NCI-H226 (cell line): ENCODE measurements around the gene BMPR1A.
"Not testable (repeated sequence)": the region's sequence is repeated elsewhere in the genome, so short reads cannot be mapped to it uniquely, and the experiment has no call there.

ENCODE experiments used
- DNase-seq: peaks from one replicate; pipeline ENCODE4 v3.0.0-alpha.2; 2015

BMPR1A gene

DNA sequence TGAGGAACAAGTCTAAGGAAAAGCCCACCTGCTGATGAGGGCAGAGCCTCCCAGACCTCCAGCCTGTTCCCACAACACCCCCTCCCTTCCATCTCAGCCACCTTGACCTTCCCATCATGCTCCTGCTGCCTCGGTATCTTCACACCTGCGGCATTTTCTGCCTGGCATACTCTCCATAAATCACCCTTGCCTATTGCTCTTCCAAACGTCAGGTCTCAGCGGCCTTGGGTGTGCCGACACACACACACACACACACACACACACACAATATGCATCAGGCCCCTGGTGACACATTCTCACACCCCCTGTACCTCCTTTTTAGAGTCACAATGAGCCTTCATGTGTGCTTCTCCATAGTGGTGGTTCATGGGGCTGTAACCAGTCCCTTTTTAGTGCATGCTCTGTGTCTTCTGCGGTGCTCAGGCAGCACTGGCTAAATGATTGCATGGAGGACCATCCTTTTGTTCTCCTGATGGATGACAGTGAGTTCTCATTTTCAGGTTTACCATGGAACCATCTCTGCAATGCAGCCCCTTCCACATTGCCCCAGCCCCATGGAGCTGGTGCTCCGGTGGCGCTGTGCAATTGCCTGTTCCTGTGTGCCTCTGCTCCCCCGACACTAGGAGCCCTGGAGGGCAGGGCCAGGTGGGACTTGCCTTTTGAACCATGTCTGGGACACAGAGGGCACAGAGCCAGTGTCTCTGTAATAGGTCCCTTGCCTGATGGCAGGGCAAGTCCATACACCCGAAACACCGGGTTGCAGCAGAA is 216.4 kb downstream of the BMPR1A start:
- DNase-seq = no peak

DNA sequence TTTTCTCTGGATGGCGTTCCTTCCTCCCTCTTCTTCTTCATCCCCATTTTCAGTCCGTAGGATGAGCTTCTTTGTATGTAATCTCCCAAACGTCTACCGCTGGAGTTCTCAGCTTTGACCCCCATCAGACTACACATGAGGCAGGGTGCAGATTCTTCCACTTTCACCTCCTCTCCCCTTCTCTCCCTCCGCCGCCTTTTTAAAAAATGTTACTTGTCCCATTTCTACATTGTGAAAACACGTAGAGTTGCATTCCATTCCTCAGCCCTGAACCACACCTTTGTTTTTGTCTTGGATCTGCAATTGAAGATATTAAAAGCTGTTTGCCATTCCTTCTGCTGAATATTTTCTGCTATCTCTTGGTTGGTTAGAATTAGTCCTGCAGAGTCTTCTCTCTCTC is 218.1 kb downstream of the BMPR1A start:
- no peak for DNase-seq

DNA sequence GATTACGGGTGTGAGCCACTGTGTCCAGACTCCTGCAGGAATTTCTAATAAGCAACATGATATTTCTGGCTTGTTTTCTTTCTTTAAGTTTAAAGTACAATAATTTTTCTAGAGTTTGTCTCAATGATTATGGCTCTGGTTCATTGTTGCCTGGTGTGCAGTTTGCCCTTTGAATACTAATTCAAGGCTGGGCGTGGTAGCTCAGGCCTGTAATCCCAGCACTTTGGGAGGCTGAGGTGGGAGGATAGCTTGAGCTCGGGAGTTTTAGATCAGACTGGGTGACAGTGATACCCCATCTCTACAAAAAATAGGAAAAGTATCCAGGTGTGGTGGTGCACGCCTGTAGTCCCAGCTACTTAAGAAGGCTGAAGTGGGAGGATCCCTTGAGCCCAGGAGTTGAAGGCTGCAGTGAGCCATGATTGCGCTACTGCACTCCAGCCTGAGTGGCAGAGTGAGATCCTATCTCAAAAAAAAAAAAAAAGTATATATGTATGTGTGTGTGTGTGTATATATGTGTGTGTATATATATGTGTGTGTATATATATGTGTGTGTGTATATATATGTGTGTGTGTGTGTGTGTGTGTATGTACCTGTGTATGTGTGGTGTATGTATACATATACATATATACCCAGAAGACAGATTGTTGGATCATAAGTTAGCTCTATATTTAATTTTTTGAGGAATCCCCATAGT is 220.1 kb downstream of the BMPR1A start:
- no peak for DNase-seq

DNA sequence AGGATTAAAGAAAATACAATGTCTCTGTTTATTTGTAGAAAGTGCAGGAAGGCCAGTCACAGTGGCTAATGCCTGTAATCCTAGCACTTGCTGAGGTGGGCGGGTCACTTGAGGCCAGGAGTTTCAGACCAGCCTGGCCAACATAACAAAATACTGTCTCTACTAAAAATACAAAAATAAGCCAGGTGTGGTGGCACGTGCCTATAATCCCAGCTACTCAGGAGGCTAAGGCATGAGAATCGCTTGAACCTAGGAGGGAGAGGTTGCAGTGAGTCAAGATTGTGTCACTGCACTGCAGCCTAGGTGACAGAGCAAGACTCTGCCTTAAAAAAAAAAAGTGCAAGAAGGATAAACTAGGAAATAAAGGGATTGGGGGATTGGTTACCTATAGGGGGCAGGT is 222.0 kb downstream of the BMPR1A start:
- not testable (repeated sequence) for DNase-seq

DNA sequence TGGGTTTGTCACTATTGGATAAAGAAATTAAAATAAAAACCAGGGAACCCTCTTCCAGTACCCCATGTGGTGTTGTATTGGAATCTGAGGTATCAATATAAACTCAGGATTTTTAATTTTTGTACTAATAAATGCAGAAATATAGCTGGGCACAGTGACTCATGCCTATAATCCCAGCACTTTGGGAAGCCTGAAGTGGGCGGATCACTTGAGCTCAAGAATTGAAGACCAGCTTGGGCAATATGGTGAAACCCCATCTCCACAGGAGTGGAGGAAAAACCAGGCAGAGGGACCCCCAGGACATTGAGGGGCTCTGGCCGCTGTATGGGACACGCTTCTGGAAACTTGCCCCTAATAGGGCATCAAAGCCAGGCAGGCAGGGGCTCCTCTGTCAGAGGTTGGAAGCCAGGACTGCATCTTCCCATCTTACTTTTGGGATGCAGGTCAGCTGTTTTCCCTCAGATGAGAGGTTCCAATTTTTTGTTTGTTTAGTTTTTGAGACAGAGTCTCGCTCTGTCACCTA is 222.9 kb downstream of the BMPR1A start:
- no peak for DNase-seq

DNA sequence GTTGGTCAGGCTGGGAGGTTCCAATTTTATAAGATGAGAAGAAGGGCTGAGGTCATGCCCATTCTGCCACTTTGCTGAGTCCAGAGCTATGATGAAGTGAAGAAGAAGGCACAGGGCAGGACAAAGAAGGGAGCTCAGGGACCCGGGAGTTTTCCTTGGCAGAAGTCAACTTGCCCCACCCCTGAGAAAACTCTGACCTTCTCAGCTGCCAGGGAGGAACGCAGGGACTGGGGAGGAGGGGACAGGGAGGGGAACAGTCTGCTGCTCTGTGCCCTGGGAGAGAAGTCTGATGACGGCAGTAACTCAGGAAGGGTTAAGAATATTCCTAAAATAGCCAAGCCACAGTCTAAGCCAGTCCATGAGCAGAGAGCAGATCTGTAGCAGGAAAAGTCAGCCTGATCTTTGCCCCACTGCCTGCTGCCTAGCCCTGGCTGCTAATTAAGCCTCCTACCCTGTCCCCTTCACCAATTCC is 223.6 kb downstream of the BMPR1A start:
- DNase-seq = no peak

DNA sequence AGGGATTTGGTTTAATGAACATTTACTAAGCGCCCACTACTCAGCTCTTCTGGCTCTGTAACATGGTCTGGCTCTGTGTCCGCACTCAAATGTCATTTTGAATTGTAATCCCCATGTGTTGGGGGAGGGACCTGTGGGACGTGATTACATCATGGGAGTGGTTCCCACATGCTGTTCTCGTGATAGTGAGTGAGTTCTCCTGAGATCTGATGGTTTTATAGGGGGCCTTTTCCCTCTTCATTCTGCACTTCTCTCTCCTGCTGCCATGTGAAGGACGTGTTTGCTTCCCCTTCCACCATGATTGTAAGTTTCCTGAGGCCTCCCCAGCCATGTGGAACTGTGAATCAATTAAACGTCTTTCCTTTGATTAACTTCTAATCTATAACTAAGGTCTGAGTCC is 224.6 kb downstream of the BMPR1A start:
- DNase-seq = not testable (repeated sequence)

DNA sequence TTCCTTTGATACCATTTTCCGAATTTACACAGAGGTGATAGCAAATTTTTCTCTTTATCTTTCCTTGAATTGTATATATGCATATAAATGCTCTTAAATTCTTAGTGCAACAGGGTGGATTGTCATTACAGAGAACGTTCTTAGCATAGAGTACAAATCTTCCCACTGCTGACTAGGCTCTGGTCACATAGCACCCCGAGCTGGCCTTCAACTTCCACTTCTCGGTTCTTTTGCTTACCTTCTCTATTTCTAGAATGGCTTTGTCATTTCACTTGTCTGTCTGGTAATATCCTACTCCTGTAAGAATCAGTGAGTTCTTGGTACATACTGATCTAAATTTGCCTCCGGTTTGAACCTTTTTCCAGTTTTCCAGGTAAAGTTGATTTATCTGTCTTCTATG is 225.3 kb downstream of the BMPR1A start:
- no peak for DNase-seq
